Mesendoderm (in vitro differentiated cells): ENCODE data around the gene TRIM22. TPM values are rescaled to one million over a fixed set of nuclear protein-coding genes. Genes with fewer than 3 reads are reported as not detected.
A peak's percentile ranks its signal among the peaks of the same experiment; 100 is the strongest.
"Not testable (repeated sequence)": the region's sequence is repeated elsewhere in the genome, so short reads cannot be mapped to it uniquely, and the experiment has no call there.

Source experiments
- DNase-seq: peaks from one replicate; pipeline ENCODE4 v3.0.0; 2013
- H2AK5ac ChIP-seq: 2 replicates; pipeline ENCODE4 v1.6.1; 2013; ENCODE audit warnings: low read length, inconsistent platforms
- H2BK120ac ChIP-seq: 2 replicates; pipeline ENCODE4 v1.6.1; 2013; ENCODE audit warnings: low read depth, mild to moderate bottlenecking, low read length, moderate library complexity, mixed read lengths
- H2BK15ac ChIP-seq: replicated peaks from 2 replicates; pipeline ENCODE4 v1.6.1; 2013; ENCODE audit warnings: low read depth, mild to moderate bottlenecking, moderate library complexity
- H2BK5ac ChIP-seq: 2 replicates; pipeline ENCODE4 v1.6.1; 2013; ENCODE audit warnings: low read length, inconsistent platforms
- H3K18ac ChIP-seq: 2 replicates; pipeline ENCODE4 v1.6.1; 2013; ENCODE audit warnings: mild to moderate bottlenecking, low read length, mixed read lengths
- H3K23ac ChIP-seq: one replicate; pipeline ENCODE4 v1.6.1; 2013; ENCODE audit warnings: low read length
- H3K27ac ChIP-seq: 2 replicates; pipeline ENCODE4 v1.5.1; 2013; ENCODE audit warnings: low read depth, mild to moderate bottlenecking, inconsistent platforms, low read length, moderate library complexity
- H3K27me3 ChIP-seq: 2 replicates; pipeline ENCODE4 v1.6.1; 2013; ENCODE audit warnings: low read length, control low read depth, mild to moderate bottlenecking, inconsistent platforms; ENCODE audit not compliant: insufficient read depth, poor library complexity
- H3K36me3 ChIP-seq: 2 replicates; pipeline ENCODE4 v1.6.1; 2013; ENCODE audit warnings: low read length, inconsistent platforms; ENCODE audit not compliant: control insufficient read depth, insufficient read depth
- H3K4ac ChIP-seq: one replicate; pipeline ENCODE4 v1.6.1; 2013; ENCODE audit warnings: low read depth, mild to moderate bottlenecking, low read length, moderate library complexity
- H3K4me1 ChIP-seq: 2 replicates; pipeline ENCODE4 v1.6.1; 2013; ENCODE audit warnings: low read depth, low read length, inconsistent platforms; ENCODE audit not compliant: control insufficient read depth
- H3K4me2 ChIP-seq: 2 replicates; pipeline ENCODE4 v1.6.1; 2013; ENCODE audit warnings: low read length
- H3K4me3 ChIP-seq: 2 replicates; pipeline ENCODE4 v1.5.1; 2013; ENCODE audit warnings: mild to moderate bottlenecking, low read length
- H3K56ac ChIP-seq: one replicate; pipeline ENCODE4 v1.6.1; 2013; ENCODE audit warnings: low read length
- H3K79me1 ChIP-seq: 2 replicates; pipeline ENCODE4 v1.6.1; 2013; ENCODE audit warnings: low read length, inconsistent platforms
- H3K79me2 ChIP-seq: 2 replicates; pipeline ENCODE4 v1.6.1; 2013; ENCODE audit warnings: mild to moderate bottlenecking, low read length; ENCODE audit not compliant: control insufficient read depth, insufficient read depth
- H3K9ac ChIP-seq: 2 replicates; pipeline ENCODE4 v1.6.1; 2013; ENCODE audit warnings: low read length, inconsistent platforms
- H4K5ac ChIP-seq: one replicate; pipeline ENCODE4 v1.6.1; 2013; ENCODE audit warnings: low read length
- H4K8ac ChIP-seq: one replicate; pipeline ENCODE4 v1.6.1; 2013; ENCODE audit warnings: low read depth, mild to moderate bottlenecking, control low read depth, low read length, moderate library complexity
- WGBS: extraction: QIAGEN DNeasy Blood & Tissue Kit; methylation state at CpG from one replicate; pipeline ENCODE4 v1.1.7; 2013; ENCODE audit warnings: low lambda C conversion rate, missing lambda C conversion rate; ENCODE audit not compliant: insufficient coverage; ENCODE audit errors: extremely low coverage; 5-methylcytosine and 5-hydroxymethylcytosine counted together
- polyA plus RNA-seq, 2 experiments: library from polyadenylated mRNA; stranded (reverse); fragments of 200-250 nt; gene quantifications; one replicate each; pipeline ENCODE4 v1.2.3, GENCODE V29; 2013

Gene TRIM22
- polyA plus RNA-seq (2013, experiment 1 of 2), result 2.8 TPM
- 3.0 TPM for polyA plus RNA-seq (2013, experiment 2 of 2)

- no peak within 1 kb of the TSS for H3K23ac ChIP-seq
- H3K79me1 ChIP-seq, result no peaks in the 10 kb centered on the region
- peaks cover 2% of the 10 kb centered on the region for H3K4me1 ChIP-seq
- H3K36me3 ChIP-seq, result no peaks in the 10 kb centered on the region
- peak; percentile 17 for DNase-seq
- no peak within 1 kb of the TSS for H3K4me3 ChIP-seq
- no peak within 1 kb of the TSS for H3K27ac ChIP-seq
- H2BK5ac ChIP-seq, result peak within 1 kb of the TSS; percentile 25
- no peak within 1 kb of the TSS for H2BK15ac ChIP-seq
- no peak within 1 kb of the TSS for H4K8ac ChIP-seq
- H3K4me2 ChIP-seq, result no peak within 1 kb of the TSS
- no peaks in the 10 kb centered on the region for H3K79me2 ChIP-seq
- no peak within 1 kb of the TSS for H4K5ac ChIP-seq
- H3K18ac ChIP-seq, result peak within 1 kb of the TSS; percentile 11
- peak within 1 kb of the TSS; percentile 54 for H3K56ac ChIP-seq
- no CpG with 5 or more reads among the region's 2 CpGs for WGBS
- H3K4ac ChIP-seq, result peak within 1 kb of the TSS; percentile 21
- no peak within 1 kb of the TSS for H3K9ac ChIP-seq
- H2AK5ac ChIP-seq, result no peak within 1 kb of the TSS
- no peaks in the 10 kb centered on the region for H3K27me3 ChIP-seq
- peak within 1 kb of the TSS; percentile 13 for H2BK120ac ChIP-seq
These were observed at the start of gene TRIM22 for GRCh38 chr11:5689551-5689983. Gene TRIM22, plus strand, starts transcription at chr11:5689790. Its CDS starts 6,443 bp downstream, at chr11:5696233.

DNA sequence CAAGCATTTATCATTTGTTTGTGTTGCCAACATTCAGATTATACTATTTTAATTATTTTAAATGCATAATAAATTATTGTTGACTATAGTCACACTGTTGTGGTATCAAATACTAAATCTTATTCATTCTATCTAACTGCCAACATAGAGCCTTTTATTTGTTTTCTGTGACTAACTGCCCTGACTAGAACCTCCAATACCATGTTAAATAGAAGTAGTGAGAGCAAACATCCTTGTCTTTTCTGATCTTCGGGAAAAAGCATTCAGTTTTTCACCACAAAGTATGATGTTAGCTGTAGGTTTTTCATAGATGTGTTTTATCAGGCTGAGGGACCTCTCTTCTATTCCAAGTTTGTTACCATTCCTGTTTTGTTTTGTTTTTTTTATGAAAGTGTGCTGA, 49.6 kb upstream of the TRIM22 start:
- Histone ChIP-seq H4K8ac (no peak overlapping the region), H2BK15ac (no peak overlapping the region), H3K27me3 (no peaks in the 10 kb centered on the region), H2BK120ac (no peak overlapping the region), H3K27ac (no peak overlapping the region), H3K23ac (no peak overlapping the region), H3K18ac (no peak overlapping the region), H3K4ac (no peak overlapping the region), H3K36me3 (no peaks in the 10 kb centered on the region), H3K56ac (no peak overlapping the region), H2BK5ac (no peak overlapping the region), H3K4me3 (no peak overlapping the region), H3K79me1 (no peaks in the 10 kb centered on the region), H3K9ac (no peak overlapping the region), H2AK5ac (no peak overlapping the region), H4K5ac (no peak overlapping the region), H3K79me2 (no peaks in the 10 kb centered on the region), H3K4me1 (no peaks in the 10 kb centered on the region), H3K4me2 (no peak overlapping the region)
- DNase-seq, result no peak
- no CpG with 5 or more reads among the region's 1 CpG for WGBS

GRCh38 chr11:5643585-5643984, 46.0 kb upstream of the TRIM22 start:
- no peak overlapping the region for H2BK120ac ChIP-seq
- H3K56ac ChIP-seq, result no peak overlapping the region
- no peak overlapping the region for H2BK5ac ChIP-seq
- H3K9ac ChIP-seq, result no peak overlapping the region
- no peak overlapping the region for H3K4me3 ChIP-seq
- H2BK15ac ChIP-seq, result no peak overlapping the region
- H4K8ac ChIP-seq, result no peak overlapping the region
- H3K4me2 ChIP-seq, result no peak overlapping the region
- no peaks in the 10 kb centered on the region for H3K79me1 ChIP-seq
- H3K36me3 ChIP-seq, result no peaks in the 10 kb centered on the region
- DNase-seq, result no peak
- no peaks in the 10 kb centered on the region for H3K4me1 ChIP-seq
- no peaks in the 10 kb centered on the region for H3K27me3 ChIP-seq
- no peak overlapping the region for H3K23ac ChIP-seq
- no peaks in the 10 kb centered on the region for H3K79me2 ChIP-seq
- no peak overlapping the region for H2AK5ac ChIP-seq
- no peak overlapping the region for H3K4ac ChIP-seq
- H3K27ac ChIP-seq, result no peak overlapping the region
- H4K5ac ChIP-seq, result no peak overlapping the region
- H3K18ac ChIP-seq, result no peak overlapping the region

- Histone ChIP-seq H2BK5ac (no peak overlapping the region), H4K8ac (no peak overlapping the region), H3K36me3 (no peaks in the 10 kb centered on the region)
These were observed 43.5 kb upstream of the TRIM22 start for GRCh38 chr11:5646139-5646538.

GRCh38 chr11:5655474-5655873, 34.1 kb upstream of the TRIM22 start:
- no peaks in the 10 kb centered on the region for H3K27me3 ChIP-seq
- no peak overlapping the region for H2BK120ac ChIP-seq
- H3K4me3 ChIP-seq, result no peak overlapping the region
- no peak overlapping the region for H3K4ac ChIP-seq
- no peak overlapping the region for H3K23ac ChIP-seq
- H3K4me1 ChIP-seq, result no peaks in the 10 kb centered on the region
- no peak overlapping the region for H2AK5ac ChIP-seq
- H4K8ac ChIP-seq, result no peak overlapping the region
- no peak overlapping the region for H4K5ac ChIP-seq
- H3K9ac ChIP-seq, result no peak overlapping the region
- no peaks in the 10 kb centered on the region for H3K36me3 ChIP-seq
- H3K56ac ChIP-seq, result no peak overlapping the region
- H2BK15ac ChIP-seq, result no peak overlapping the region
- no peaks in the 10 kb centered on the region for H3K79me1 ChIP-seq
- no peaks in the 10 kb centered on the region for H3K79me2 ChIP-seq
- DNase-seq, result no peak
- H3K18ac ChIP-seq, result no peak overlapping the region
- WGBS, result no CpG with 5 or more reads among the region's 4 CpGs
- no peak overlapping the region for H3K4me2 ChIP-seq
- no peak overlapping the region for H3K27ac ChIP-seq
- H2BK5ac ChIP-seq, result no peak overlapping the region

More at GRCh38 chr11:5646139-5646538, 43.5 kb upstream of the TRIM22 start:
- Histone ChIP-seq H3K27ac (no peak overlapping the region), H3K4ac (no peak overlapping the region), H3K4me1 (no peaks in the 10 kb centered on the region), H3K27me3 (no peaks in the 10 kb centered on the region), H3K23ac (no peak overlapping the region), H2BK15ac (no peak overlapping the region), H3K9ac (no peak overlapping the region), H3K4me3 (no peak overlapping the region), H3K79me2 (no peaks in the 10 kb centered on the region), H3K79me1 (no peaks in the 10 kb centered on the region), H2AK5ac (no peak overlapping the region), H3K56ac (no peak overlapping the region), H3K4me2 (no peak overlapping the region), H3K18ac (no peak overlapping the region), H2BK120ac (no peak overlapping the region), H4K5ac (no peak overlapping the region)
- DNase-seq, result no peak
- WGBS, result no CpG with 5 or more reads among the region's 3 CpGs

DNA sequence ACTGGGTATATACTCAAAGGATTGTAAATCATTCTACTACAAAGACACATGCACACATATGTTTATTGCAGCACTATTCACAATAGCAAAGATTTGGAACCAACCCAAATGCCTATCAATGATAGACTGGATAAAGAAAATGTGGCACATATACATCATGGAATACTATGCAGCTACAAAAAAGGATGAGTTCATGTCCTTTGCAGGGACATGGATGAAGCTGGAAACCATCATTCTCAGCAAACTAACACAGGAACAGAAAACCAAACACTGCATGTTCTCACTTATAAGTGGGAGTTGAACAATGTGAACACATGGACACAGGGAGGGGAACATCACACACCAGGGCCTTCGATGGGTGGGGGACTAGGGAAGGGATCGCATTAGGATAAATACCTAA, 32.6 kb upstream of the TRIM22 start:
- H3K36me3 ChIP-seq, H2BK15ac ChIP-seq, H3K4me3 ChIP-seq, H3K18ac ChIP-seq, H3K4ac ChIP-seq, H3K56ac ChIP-seq, H3K27me3 ChIP-seq, H3K23ac ChIP-seq, DNase-seq, H3K79me2 ChIP-seq, H2BK120ac ChIP-seq, H3K4me2 ChIP-seq, H4K5ac ChIP-seq, H3K4me1 ChIP-seq, H2AK5ac ChIP-seq, H3K79me1 ChIP-seq, H3K27ac ChIP-seq, H3K9ac ChIP-seq, H4K8ac ChIP-seq, H2BK5ac ChIP-seq: not testable (repeated sequence)
- WGBS, result no CpG with 5 or more reads among the region's 2 CpGs
